ENCODE data around the gene C14orf119. TPM values are rescaled to one million over a fixed set of nuclear protein-coding genes. Genes with fewer than 3 reads are reported as not detected.

C14orf119 gene
- total RNA-seq, 1 experiment from 2014 or later: 65.1 TPM

GRCh38 chr14:23094666-23095195 is 574 bp upstream of the C14orf119 start, which contains the start of gene ACIN1:
ACIN1 (minus strand) TSS chr14:23095136; CDS start chr14:23095112, 24 bp downstream.
- peak within 1 kb of the TSS; percentile 97 for H3K14ac ChIP-seq (ENCODE audit: insufficient read depth, low read length)
- peaks cover 5% of the 10 kb centered on the region for H3K79me1 ChIP-seq (ENCODE audit: insufficient read depth, low read depth, low read length, poor library complexity, severe bottlenecking)
- H3K4me2 ChIP-seq (ENCODE audit: insufficient read depth, insufficient read length, low read length): peak within 1 kb of the TSS; percentile 93
- Mint-ChIP-seq H3K27ac (no peak within 1 kb of the TSS), H3K36me3 (ENCODE audit: insufficient read depth in 1 of 3, low read depth in 3 of 3) (peaks cover 34 to 60% (median 56%) of the 10 kb centered on the region in 3 experiments), H3K4me1 (peaks cover 21 to 25% of the 10 kb centered on the region in 2 experiments), H3K9me3 (no peaks in the 10 kb centered on the region), H3K27me3 (ENCODE audit: low read depth) (no peaks in the 10 kb centered on the region), H3K4me3 (no peak within 1 kb of the TSS)
- no peak for DNase-seq
- H3K27me3 ChIP-seq (ENCODE audit: insufficient read depth, low read length): no peaks in the 10 kb centered on the region
- peak within 1 kb of the TSS; percentile 77 for H2BK12ac ChIP-seq (ENCODE audit: insufficient read length, low read depth, low read length)
- H4K8ac ChIP-seq (replicated peaks; ENCODE audit: insufficient read length, low read depth, low read length): no peak within 1 kb of the TSS
- no peaks in the 10 kb centered on the region for H4K20me1 ChIP-seq (ENCODE audit: control insufficient read depth, insufficient read depth, insufficient read length)
- no peak within 1 kb of the TSS for H2BK20ac ChIP-seq (ENCODE audit: low read depth, low read length, poor library complexity, severe bottlenecking)
- peak within 1 kb of the TSS; percentile 83 for H4K5ac ChIP-seq (ENCODE audit: insufficient read length, low read depth, low read length)
- H2BK120ac ChIP-seq (ENCODE audit: low read depth, low read length, poor library complexity, severe bottlenecking): no peak within 1 kb of the TSS
- H3K79me2 ChIP-seq (ENCODE audit: insufficient read depth, low read length): peaks cover 19% of the 10 kb centered on the region
- no peak within 1 kb of the TSS; the same call in 1 of the 2 replicates for H3K4ac ChIP-seq (ENCODE audit: low read depth, low read length)
- H3K18ac ChIP-seq (ENCODE audit: insufficient read length, low read depth, low read length): peak within 1 kb of the TSS; percentile 99
- peaks cover 2% of the 10 kb centered on the region; the same call in 1 of the 2 replicates for H3K4me1 ChIP-seq (ENCODE audit: insufficient read depth, low read length)
- peaks cover 6% of the 10 kb centered on the region for H3K23me2 ChIP-seq (ENCODE audit: insufficient read length, low read depth, low read length, poor library complexity, severe bottlenecking)
- no peak within 1 kb of the TSS for H4K91ac ChIP-seq (ENCODE audit: insufficient read length, low read depth, low read length)
- H3K23ac ChIP-seq (ENCODE audit: insufficient read length, low read depth, low read length): no peak within 1 kb of the TSS
- no peak within 1 kb of the TSS for H3T11ph ChIP-seq (ENCODE audit: low read length)
- H2AK5ac ChIP-seq (ENCODE audit: insufficient read length, low read length): no peak within 1 kb of the TSS
- peak within 1 kb of the TSS; percentile 99 for H3K9ac ChIP-seq (ENCODE audit: extremely low read depth, insufficient read length, low read length)
- H2AFZ ChIP-seq (ENCODE audit: low read length): no peak within 1 kb of the TSS
- no peak for TF ChIP-seq CTCF (conservative IDR thresholded peaks at IDR 0.05)
- no peaks in the 10 kb centered on the region for H3K9me3 ChIP-seq (ENCODE audit: control insufficient read depth, low read depth, low read length)
- peak within 1 kb of the TSS; percentile 73 for H3K27ac ChIP-seq (ENCODE audit: insufficient read length, low read depth, low read length)
- H3K56ac ChIP-seq (ENCODE audit: insufficient read length, low read depth, low read length): peak within 1 kb of the TSS; percentile 52
- H2BK5ac ChIP-seq (ENCODE audit: insufficient read length, low read length): peak within 1 kb of the TSS; percentile 74
- H2BK15ac ChIP-seq (ENCODE audit: low read depth, low read length): 0 out of 2 replicates have a peak within 1 kb of the TSS, but pooled peaks have one; percentile 68
- WGBS (ENCODE audit: extremely low coverage, insufficient read length, low lambda C conversion rate): no CpG with 5 or more reads among the region's 55 CpGs

All from H9 (cell line).